H1 (cell line): ENCODE measurements around the gene CLEC14A. TPM values are rescaled to one million over a fixed set of nuclear protein-coding genes. Genes with fewer than 3 reads are reported as not detected.

Source experiments
- CTCF ChIA-PET: fragments of 300-600 bp; sonication (Branson Sonifier 250); formaldehyde crosslinking; loops from one replicate; lab custom pipeline; 2021; ENCODE audit not compliant: partially characterized antibody; lab: Charles Lee
- POLR2A ChIA-PET: fragments of 300-600 bp; sonication (Branson Sonifier 250); formaldehyde crosslinking; loops from one replicate; lab custom pipeline; 2021; ENCODE audit warnings: inconsistent platforms; ENCODE audit not compliant: partially characterized antibody; lab: Charles Lee
- DNase-seq, 2 experiments: peaks; one replicate each; pipeline versions ENCODE4 v3.0.0 to v3.0.0-alpha.2; 2010 to 2022; ENCODE audit warnings: low spot score in 2 of 2, low read depth in 1 of 2, mixed read lengths in 1 of 2
- FAIRE-seq: peaks from 2 replicates; lab custom pipeline; 2011; peaks lifted over from hg19 to GRCh38; lab: Jason Lieb, UNC
- H2AFZ ChIP-seq: 2 replicates; pipeline ENCODE4 v1.8.1; 2012; ENCODE audit warnings: low read length, inconsistent platforms
- H2AK5ac ChIP-seq: 2 replicates; pipeline ENCODE4 v1.6.1; 2013; ENCODE audit warnings: low read depth, low read length
- H2BK120ac ChIP-seq: replicated peaks from 2 replicates; pipeline ENCODE3; 2013; ENCODE audit warnings: low read depth, low read length, inconsistent platforms
- H2BK12ac ChIP-seq: 2 replicates; pipeline ENCODE4 v1.6.1; 2013; ENCODE audit warnings: low read depth, low read length
- H2BK15ac ChIP-seq: 2 replicates; pipeline ENCODE4 v1.6.1; 2013; ENCODE audit warnings: low read length
- H2BK20ac ChIP-seq: 2 replicates; pipeline ENCODE4 v1.6.1; 2013; ENCODE audit warnings: low read length
- H2BK5ac ChIP-seq: 2 replicates; pipeline ENCODE4 v1.6.1; 2013; ENCODE audit warnings: low read depth, low read length
- H3K14ac ChIP-seq: 2 replicates; pipeline ENCODE4 v1.6.1; 2013; ENCODE audit warnings: inconsistent platforms; ENCODE audit not compliant: insufficient read length
- H3K18ac ChIP-seq: 2 replicates; pipeline ENCODE4 v1.6.1; 2013; ENCODE audit warnings: low read length; ENCODE audit errors: extremely low read depth
- H3K23ac ChIP-seq: 2 replicates; pipeline ENCODE4 v1.6.1; 2013; ENCODE audit warnings: inconsistent platforms; ENCODE audit not compliant: insufficient read length
- H3K23me2 ChIP-seq: 2 replicates; pipeline ENCODE4 v1.6.1; 2013; ENCODE audit warnings: low read depth, low read length
- H3K27ac ChIP-seq: 2 replicates; pipeline ENCODE4 v1.6.1; 2011; ENCODE audit warnings: low read depth, low read length, inconsistent platforms
- H3K27me3 ChIP-seq, 4 experiments: replicated peaks in 1 of 4; 1 replicate in 1 of 4; 2 replicates in 3 of 4; pipeline versions ENCODE4 v1.6.1 to v1.8.1; 2011 to 2013; ENCODE audit warnings: low read length in 3 of 4, mild to moderate bottlenecking in 3 of 4, inconsistent platforms in 2 of 4, mixed read lengths in 2 of 4, moderate library complexity in 1 of 4; ENCODE audit not compliant: control insufficient read depth in 3 of 4, insufficient read depth in 3 of 4; ENCODE audit errors: extremely low read depth in 1 of 4
- H3K36me3 ChIP-seq, 4 experiments: 2 replicates each; pipeline versions ENCODE4 v1.6.1 to v1.8.1; 2011 to 2013; ENCODE audit warnings: mild to moderate bottlenecking in 4 of 4, low read length in 3 of 4, moderate library complexity in 2 of 4, control low read depth in 1 of 4, inconsistent platforms in 1 of 4; ENCODE audit not compliant: insufficient read depth in 4 of 4, control insufficient read depth in 2 of 4
- H3K4ac ChIP-seq: replicated peaks from 2 replicates; pipeline ENCODE3; 2013; ENCODE audit warnings: low read length, low read depth, mixed read lengths, inconsistent platforms; ENCODE audit not compliant: insufficient read length
- H3K4me1 ChIP-seq, 4 experiments: replicated peaks in 1 of 4; 1 replicate in 1 of 4; 2 replicates in 3 of 4; pipeline versions ENCODE4 v1.6.1 to v1.8.1; 2011 to 2013; ENCODE audit warnings: low read length in 3 of 4, inconsistent platforms in 2 of 4, mixed read lengths in 1 of 4; ENCODE audit not compliant: insufficient read depth in 4 of 4, control insufficient read depth in 3 of 4
- H3K4me2 ChIP-seq, 2 experiments: 2 replicates each; pipeline versions ENCODE4 v1.6.1 to v1.8.1; 2011 to 2013; ENCODE audit warnings: low read depth in 2 of 2, low read length in 2 of 2, control low read depth in 1 of 2, inconsistent platforms in 1 of 2, mild to moderate bottlenecking in 1 of 2; ENCODE audit not compliant: insufficient read depth in 1 of 2
- H3K4me3 ChIP-seq, 4 experiments: fragments of 200-600, 300-600 bp in 1 of 4; sonication (generic), shearing (Covaris generic), sonication (Bioruptor Twin) in 1 of 4; 2 replicates each; pipeline versions ENCODE4 v1.5.1 to v1.8.1; 2011 to 2016; ENCODE audit warnings: low read length in 4 of 4, low read depth in 3 of 4, control low read depth in 2 of 4, inconsistent platforms in 2 of 4, mild to moderate bottlenecking in 2 of 4, mixed read lengths in 1 of 4, moderate library complexity in 1 of 4; ENCODE audit not compliant: insufficient read depth in 2 of 4; ENCODE audit errors: extremely low read depth in 1 of 4
- H3K56ac ChIP-seq: replicated peaks from 2 replicates; pipeline ENCODE3; 2013; ENCODE audit warnings: low read depth, mild to moderate bottlenecking, mixed read lengths, low read length, inconsistent platforms; ENCODE audit not compliant: insufficient read length
- H3K79me1 ChIP-seq: 2 replicates; pipeline ENCODE4 v1.6.1; 2013; ENCODE audit warnings: low read depth, low read length, control low read depth
- H3K79me2 ChIP-seq, 2 experiments: 2 replicates each; pipeline versions ENCODE4 v1.6.1 to v1.8.1; 2012 to 2013; ENCODE audit warnings: low read length in 2 of 2, mild to moderate bottlenecking in 2 of 2, inconsistent platforms in 1 of 2; ENCODE audit not compliant: insufficient read depth in 2 of 2, control insufficient read depth in 1 of 2
- H3K9ac ChIP-seq, 4 experiments: replicated peaks in 1 of 4; 1 replicate in 1 of 4; 2 replicates in 3 of 4; pipeline versions ENCODE4 v1.6.1 to v1.8.1; 2011 to 2013; ENCODE audit warnings: low read depth in 3 of 4, low read length in 3 of 4, control low read depth in 2 of 4, mild to moderate bottlenecking in 2 of 4, moderate library complexity in 2 of 4, inconsistent platforms in 1 of 4; ENCODE audit errors: extremely low read depth in 1 of 4
- H3K9me3 ChIP-seq, 2 experiments: 2 replicates each; pipeline versions ENCODE4 v1.6.1 to v1.8.1; 2012 to 2013; ENCODE audit warnings: mild to moderate bottlenecking in 2 of 2, moderate library complexity in 2 of 2, control low read depth in 1 of 2, inconsistent platforms in 1 of 2, low read depth in 1 of 2, low read length in 1 of 2, mixed read lengths in 1 of 2; ENCODE audit not compliant: insufficient read depth in 2 of 2
- H4K20me1 ChIP-seq, 2 experiments: replicated peaks in 1 of 2; 2 replicates each; pipeline versions ENCODE3 to v1.8.1; 2011 to 2013; ENCODE audit warnings: inconsistent platforms in 2 of 2, low read length in 2 of 2, mild to moderate bottlenecking in 1 of 2; ENCODE audit not compliant: insufficient read depth in 2 of 2, control insufficient read depth in 1 of 2
- H4K5ac ChIP-seq: 2 replicates; pipeline ENCODE4 v1.6.1; 2013; ENCODE audit warnings: low read length, low read depth, mixed read lengths, inconsistent platforms; ENCODE audit not compliant: insufficient read length
- H4K8ac ChIP-seq: 2 replicates; pipeline ENCODE4 v1.8.0; 2013; ENCODE audit warnings: mild to moderate bottlenecking, moderate library complexity, low read length, inconsistent platforms; ENCODE audit not compliant: insufficient read depth; ENCODE audit errors: extremely low read depth
- H4K91ac ChIP-seq: replicated peaks from 2 replicates; pipeline ENCODE3; 2013; ENCODE audit warnings: low read length, mixed read lengths, inconsistent platforms; ENCODE audit not compliant: insufficient read length
- ATF2 ChIP-seq: IDR thresholded peaks from 2 replicates; pipeline ENCODE4 v1.6.1; 2012; ENCODE audit warnings: low read length, inconsistent platforms
- ATF3 ChIP-seq: IDR thresholded peaks from 2 replicates; pipeline ENCODE4 v1.6.1; 2011; ENCODE audit warnings: low read depth, mild to moderate bottlenecking, low read length; ENCODE audit not compliant: insufficient read depth
- BCL11A ChIP-seq, 2 experiments: IDR thresholded peaks; one replicate each; pipeline ENCODE4 v1.6.1; 2011; ENCODE audit warnings: low read depth in 2 of 2, low read length in 2 of 2, mild to moderate bottlenecking in 2 of 2
- CEBPB ChIP-seq: IDR thresholded peaks from 2 replicates; pipeline ENCODE4 v1.6.1; 2012; ENCODE audit warnings: low read depth, low read length
- EGR1 ChIP-seq: IDR thresholded peaks from 2 replicates; pipeline ENCODE4 v1.6.1; 2011; ENCODE audit warnings: low read depth, low read length, borderline replicate concordance
- FOSL1 ChIP-seq: IDR thresholded peaks from 2 replicates; pipeline ENCODE4 v1.6.1; 2011; ENCODE audit warnings: mild to moderate bottlenecking, low read depth, low read length, moderate library complexity; ENCODE audit not compliant: insufficient read depth
- HDAC6 ChIP-seq: IDR thresholded peaks from one replicate; pipeline ENCODE4 v1.7.1; 2012; ENCODE audit warnings: low read depth, mild to moderate bottlenecking, inconsistent platforms, low read length, moderate library complexity
- PHF8 ChIP-seq: fragments of 200-600 bp; sonication (generic); conservative IDR thresholded peaks from 2 replicates; pipeline ENCODE4 v1.7.1; 2012; ENCODE audit warnings: low read depth, mild to moderate bottlenecking, inconsistent platforms, low read length, moderate library complexity
- SIX5 ChIP-seq: IDR thresholded peaks from 2 replicates; pipeline ENCODE4 v1.6.1; 2011; ENCODE audit warnings: mild to moderate bottlenecking, low read depth, low read length
- SP1 ChIP-seq: IDR thresholded peaks from 2 replicates; pipeline ENCODE4 v1.6.1; 2011; ENCODE audit warnings: low read depth, low read length
- SRF ChIP-seq: IDR thresholded peaks from 2 replicates; pipeline ENCODE4 v1.6.1; 2011; ENCODE audit warnings: mild to moderate bottlenecking, low read depth, low read length, moderate library complexity
- TBP ChIP-seq: IDR thresholded peaks from 2 replicates; pipeline ENCODE4 v1.6.1; 2011; ENCODE audit warnings: low read depth, low read length, improper control_type of control experiment
- ZNF274 ChIP-seq: IDR thresholded peaks from 2 replicates; pipeline ENCODE4 v1.7.0; 2012; ENCODE audit warnings: low read length, borderline replicate concordance; ENCODE audit errors: extremely low read depth
- WGBS, 2 experiments: shearing (Covaris generic) in 1 of 2; methylation state at CpG; one replicate each; pipeline versions ENCODE4 v1.1.6 to v1.1.7; 2013 to 2015; ENCODE audit warnings: low lambda C conversion rate in 2 of 2, mixed read lengths in 2 of 2, inconsistent platforms in 1 of 2, low coverage in 1 of 2, missing lambda C conversion rate in 1 of 2; ENCODE audit not compliant: insufficient replicate concordance in 2 of 2, insufficient coverage in 1 of 2, insufficient read length in 1 of 2; ENCODE audit errors: extremely low coverage in 1 of 2, missing lambda C conversion rate in 1 of 2; 5-methylcytosine and 5-hydroxymethylcytosine counted together
- polyA plus RNA-seq, 7 experiments: library from polyadenylated mRNA; depleted of rRNA in 3 of 7; stranded (reverse) in 5 of 7; unstranded in 2 of 7; fragments of >200 nt in 5 of 7; fragments of 200-250 nt in 2 of 7; gene quantifications; 1 replicate in 5 of 7; 2 replicates in 1 of 7; 4 replicates in 1 of 7; pipeline versions ENCODE4 v1.2.1 to v1.2.3, GENCODE V29; 2011 to 2013; ENCODE audit warnings: missing spikeins in 2 of 7, mixed read lengths in 2 of 7
- total RNA-seq: library from RNA; stranded (reverse); fragmentation: NEBNext Ultra II Directional; extraction: Animal tissue kit (Norgen Biotek cat#: 25700); gene quantifications from 2 replicates; pipeline ENCODE4 v1.2.1, GENCODE V29; 2021

Gene CLEC14A
- total and polyA plus RNA-seq, 2 of the 8 experiments (the other 6 are each of a cell fraction or from before 2014, with no cell fraction given), result 0.09 to 0.13 TPM

GRCh38 chr14:38302034-38302433 is 46.1 kb upstream of the CLEC14A start:
- H2BK20ac ChIP-seq, result no peak overlapping the region
- H3K79me1 ChIP-seq, result no peaks in the 10 kb centered on the region
- no peak overlapping the region for H2AK5ac ChIP-seq
- no peak overlapping the region for H3K4ac ChIP-seq
- H3K27me3 ChIP-seq, result no peaks in the 10 kb centered on the region; a peak in 2 of 7 replicates
- no peak overlapping the region for H3K4me2 ChIP-seq
- POLR2A ChIA-PET, result no interaction called here
- CTCF ChIA-PET, result no interaction called here
- H3K27ac ChIP-seq, result no peak overlapping the region
- no peak overlapping the region for H4K8ac ChIP-seq
- H2BK12ac ChIP-seq, result no peak overlapping the region
- H4K20me1 ChIP-seq, result no peaks in the 10 kb centered on the region
- H3K36me3 ChIP-seq, result no peaks in the 10 kb centered on the region
- H3K9ac ChIP-seq, result no peak overlapping the region
- no peak overlapping the region for H4K91ac ChIP-seq
- H3K23me2 ChIP-seq, result no peaks in the 10 kb centered on the region
- FAIRE-seq (no peak), DNase-seq (no peak)
- H2BK120ac ChIP-seq, result no peak overlapping the region
- H2AFZ ChIP-seq, result no peak overlapping the region
- 97% methylated on average over 2 of the region's 2 CpGs; no CpG with 5 or more reads in 1 of the 2 experiments for WGBS, 2 experiments
- H3K14ac ChIP-seq, result no peak overlapping the region
- no peak overlapping the region for H3K23ac ChIP-seq
- H4K5ac ChIP-seq, result no peak overlapping the region
- no peak overlapping the region for H2BK15ac ChIP-seq
- no peak overlapping the region for H3K4me3 ChIP-seq
- H3K79me2 ChIP-seq, result no peaks in the 10 kb centered on the region
- no peak overlapping the region for H2BK5ac ChIP-seq
- H3K56ac ChIP-seq, result no peak overlapping the region
- no peak overlapping the region for H3K18ac ChIP-seq
- no peaks in the 10 kb centered on the region for H3K4me1 ChIP-seq
- no peaks in the 10 kb centered on the region for H3K9me3 ChIP-seq
- TF ChIP-seq TBP, result no peak
- no peak for TF ChIP-seq ATF3
- no peak for TF ChIP-seq CEBPB
- no peak for TF ChIP-seq PHF8
- TF ChIP-seq BCL11A (IDR thresholded peaks at IDR 0.05; ENCODE audit: low read depth in 2 of 2, low read length in 2 of 2), result no peak
- TF ChIP-seq ATF2, result no peak
- TF ChIP-seq ZNF274, result no peak
- no peak for TF ChIP-seq HDAC6
- no peak for TF ChIP-seq SRF
- TF ChIP-seq FOSL1, result no peak
- TF ChIP-seq SP1, result no peak
- TF ChIP-seq SIX5, result no peak
- no peak for TF ChIP-seq EGR1
